ENCODE measurements around the gene RRAGD. TPM values are rescaled to one million over a fixed set of nuclear protein-coding genes. Genes with fewer than 3 reads are reported as not detected.
A peak's percentile ranks its signal among the peaks of the same experiment; 100 is the strongest.

RRAGD gene
- total RNA-seq, 1 donor: 1.4 TPM

- TF ChIP-seq, protein P1, sequence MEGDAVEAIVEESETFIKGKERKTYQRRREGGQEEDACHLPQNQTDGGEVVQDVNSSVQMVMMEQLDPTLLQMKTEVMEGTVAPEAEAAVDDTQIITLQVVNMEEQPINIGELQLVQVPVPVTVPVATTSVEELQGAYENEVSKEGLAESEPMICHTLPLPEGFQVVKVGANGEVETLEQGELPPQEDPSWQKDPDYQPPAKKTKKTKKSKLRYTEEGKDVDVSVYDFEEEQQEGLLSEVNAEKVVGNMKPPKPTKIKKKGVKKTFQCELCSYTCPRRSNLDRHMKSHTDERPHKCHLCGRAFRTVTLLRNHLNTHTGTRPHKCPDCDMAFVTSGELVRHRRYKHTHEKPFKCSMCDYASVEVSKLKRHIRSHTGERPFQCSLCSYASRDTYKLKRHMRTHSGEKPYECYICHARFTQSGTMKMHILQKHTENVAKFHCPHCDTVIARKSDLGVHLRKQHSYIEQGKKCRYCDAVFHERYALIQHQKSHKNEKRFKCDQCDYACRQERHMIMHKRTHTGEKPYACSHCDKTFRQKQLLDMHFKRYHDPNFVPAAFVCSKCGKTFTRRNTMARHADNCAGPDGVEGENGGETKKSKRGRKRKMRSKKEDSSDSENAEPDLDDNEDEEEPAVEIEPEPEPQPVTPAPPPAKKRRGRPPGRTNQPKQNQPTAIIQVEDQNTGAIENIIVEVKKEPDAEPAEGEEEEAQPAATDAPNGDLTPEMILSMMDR (IDR thresholded peaks at IDR 0.05; ENCODE audit: insufficient read depth, low read length): no peak
- H3K4me3 ChIP-seq (ENCODE audit: low read depth, low read length): no peak overlapping the region
- DNase-seq (ENCODE audit: low read depth): no peak
Measured at GRCh38 chr6:89449193-89449592, 37.1 kb upstream of the RRAGD start.

- DNase-seq (ENCODE audit: low read depth): no peak
- H3K4me3 ChIP-seq (ENCODE audit: low read depth, low read length): no peak overlapping the region
- TF ChIP-seq, protein P1 (IDR thresholded peaks at IDR 0.05; ENCODE audit: insufficient read depth, low read length): no peak
Measured at GRCh38 chr6:89443658-89444057, 31.6 kb upstream of the RRAGD start.

- TF ChIP-seq, protein P1 (IDR thresholded peaks at IDR 0.05; ENCODE audit: insufficient read depth, low read length): no peak
- no peak overlapping the region for H3K4me3 ChIP-seq (ENCODE audit: low read depth, low read length)
- DNase-seq (ENCODE audit: low read depth): no peak
Measured at GRCh38 chr6:89440200-89440599, 28.1 kb upstream of the RRAGD start.

DNA sequence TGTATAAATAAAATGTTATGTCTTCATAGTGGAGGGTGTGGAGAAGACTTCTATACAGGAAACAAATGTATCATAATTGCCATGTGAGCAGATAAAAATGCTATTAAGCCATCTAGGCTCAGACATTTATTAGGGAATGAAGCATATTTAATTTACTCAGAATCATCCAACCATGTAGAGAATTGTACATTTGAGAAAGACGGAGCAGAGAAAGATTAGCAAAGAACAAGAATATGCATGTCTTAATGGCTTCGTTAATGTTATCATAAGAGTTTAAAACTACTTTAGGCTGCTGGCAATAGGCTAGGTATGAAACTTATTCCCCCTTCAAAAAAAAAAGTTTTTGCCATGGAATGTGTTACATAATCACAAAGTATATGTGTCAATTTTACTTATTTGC is 26.9 kb upstream of the RRAGD start:
- no peak overlapping the region for H3K4me3 ChIP-seq (ENCODE audit: low read depth, low read length)
- TF ChIP-seq, protein P1 (IDR thresholded peaks at IDR 0.05; ENCODE audit: insufficient read depth, low read length): no peak
- no peak for DNase-seq (ENCODE audit: low read depth)

- DNase-seq (ENCODE audit: low read depth): no peak
- TF ChIP-seq, protein P1 (IDR thresholded peaks at IDR 0.05; ENCODE audit: insufficient read depth, low read length): no peak
- H3K4me3 ChIP-seq (ENCODE audit: low read depth, low read length): no peak overlapping the region
Measured at GRCh38 chr6:89438248-89438647, 26.2 kb upstream of the RRAGD start.

- H3K4me3 ChIP-seq (ENCODE audit: low read depth, low read length): no peak overlapping the region
- peak; percentile 18 for DNase-seq (ENCODE audit: low read depth)
- TF ChIP-seq, protein P1 (IDR thresholded peaks at IDR 0.05; ENCODE audit: insufficient read depth, low read length): no peak
Measured at GRCh38 chr6:89436226-89436625, 24.2 kb upstream of the RRAGD start.

GRCh38 chr6:89434954-89435353 is 22.9 kb upstream of the RRAGD start:
- TF ChIP-seq, protein P1 (IDR thresholded peaks at IDR 0.05; ENCODE audit: insufficient read depth, low read length): no peak
- no peak for DNase-seq (ENCODE audit: low read depth)
- no peak overlapping the region for H3K4me3 ChIP-seq (ENCODE audit: low read depth, low read length)
